HEK293 (cell line): ENCODE results near the gene STIM2.
A peak's percentile ranks its signal among the peaks of the same experiment; 100 is the strongest.

ENCODE experiments used
- CTCF ChIP-seq: fragments of 450-650 bp; formaldehyde crosslinking; IDR thresholded peaks from 2 replicates; pipeline ENCODE4 v1.5.1; 2016; ENCODE audit warnings: missing biosample characterization, missing genetic modification characterization
- GLI4 ChIP-seq: fragments of 450-650 bp; formaldehyde crosslinking; IDR thresholded peaks from 2 replicates; pipeline ENCODE4 v1.5.1; 2016; ENCODE audit warnings: missing biosample characterization, missing genetic modification characterization
- HIC1 ChIP-seq: fragments of 450-650 bp; formaldehyde crosslinking; IDR thresholded peaks from 2 replicates; pipeline ENCODE4 v1.5.1; 2016; ENCODE audit warnings: missing biosample characterization, missing genetic modification characterization
- HOXC10 ChIP-seq: sonication (generic); formaldehyde crosslinking; IDR thresholded peaks from 2 replicates; pipeline ENCODE4 v1.8.1; 2023; ENCODE audit warnings: mild to moderate bottlenecking, missing genetic modification reagents
- OVOL3 ChIP-seq: fragments of 450-650 bp; formaldehyde crosslinking; IDR thresholded peaks from 2 replicates; pipeline ENCODE4 v1.5.1; 2016; ENCODE audit warnings: missing biosample characterization, missing genetic modification characterization
- PRDM10 ChIP-seq: fragments of 450-650 bp; formaldehyde crosslinking; IDR thresholded peaks from 2 replicates; pipeline ENCODE4 v1.5.1; 2016; ENCODE audit warnings: missing biosample characterization, missing genetic modification characterization
- REPIN1 ChIP-seq: fragments of 450-650 bp; formaldehyde crosslinking; IDR thresholded peaks from 2 replicates; pipeline ENCODE4 v1.5.1; 2017; ENCODE audit warnings: missing biosample characterization, missing genetic modification characterization, low read depth
- TSHZ1 ChIP-seq: fragments of 450-650 bp; formaldehyde crosslinking; IDR thresholded peaks from 2 replicates; pipeline ENCODE4 v1.5.1; 2016; ENCODE audit warnings: missing biosample characterization, missing genetic modification characterization, borderline replicate concordance
- ZBTB26 ChIP-seq: fragments of 450-650 bp; formaldehyde crosslinking; optimal IDR thresholded peaks from 2 replicates; pipeline ENCODE3; 2016; ENCODE audit warnings: missing biosample characterization, mild to moderate bottlenecking, missing genetic modification characterization
- ZBTB48 ChIP-seq: fragments of 450-650 bp; formaldehyde crosslinking; IDR thresholded peaks from 2 replicates; pipeline ENCODE4 v1.5.1; 2016; ENCODE audit warnings: missing biosample characterization, missing genetic modification characterization
- ZNF202 ChIP-seq: fragments of 450-650 bp; formaldehyde crosslinking; IDR thresholded peaks from 2 replicates; pipeline ENCODE4 v1.5.1; 2016; ENCODE audit warnings: missing biosample characterization, missing genetic modification characterization, borderline replicate concordance
- ZNF311 ChIP-seq: fragments of 450-650 bp; formaldehyde crosslinking; IDR thresholded peaks from 2 replicates; pipeline ENCODE4 v1.5.1; 2017; ENCODE audit warnings: missing biosample characterization, missing genetic modification characterization, borderline replicate concordance
- ZNF366 ChIP-seq: fragments of 450-650 bp; formaldehyde crosslinking; conservative IDR thresholded peaks from 2 replicates; pipeline ENCODE4 v1.5.1; 2016; ENCODE audit warnings: missing biosample characterization, missing genetic modification characterization
- ZNF398 ChIP-seq: fragments of 450-650 bp; formaldehyde crosslinking; IDR thresholded peaks from 2 replicates; pipeline ENCODE4 v1.5.1; 2017; ENCODE audit warnings: missing biosample characterization, missing genetic modification characterization
- ZNF426 ChIP-seq: fragments of 450-650 bp; formaldehyde crosslinking; IDR thresholded peaks from 2 replicates; pipeline ENCODE4 v1.5.1; 2017; ENCODE audit warnings: missing biosample characterization, missing genetic modification characterization, mild to moderate bottlenecking, inconsistent platforms, moderate library complexity
- ZNF48 ChIP-seq: fragments of 450-650 bp; formaldehyde crosslinking; IDR thresholded peaks from 2 replicates; pipeline ENCODE4 v1.5.1; 2016; ENCODE audit warnings: missing biosample characterization, missing genetic modification characterization
- ZNF549 ChIP-seq: fragments of 450-650 bp; IDR thresholded peaks from 2 replicates; pipeline ENCODE4 v1.5.1; 2018; ENCODE audit warnings: missing biosample characterization, missing genetic modification characterization, mild to moderate bottlenecking, inconsistent platforms, moderate library complexity
- ZNF660 ChIP-seq: fragments of 450-650 bp; IDR thresholded peaks from 2 replicates; pipeline ENCODE4 v1.5.1; 2018; ENCODE audit warnings: missing biosample characterization, mild to moderate bottlenecking, missing genetic modification characterization
- ZNF692 ChIP-seq: fragments of 450-650 bp; formaldehyde crosslinking; IDR thresholded peaks from 2 replicates; pipeline ENCODE4 v1.5.1; 2016; ENCODE audit warnings: missing biosample characterization, missing genetic modification characterization
- ZNF707 ChIP-seq: fragments of 450-650 bp; formaldehyde crosslinking; IDR thresholded peaks from 2 replicates; pipeline ENCODE4 v1.5.1; 2016; ENCODE audit warnings: missing biosample characterization, missing genetic modification characterization
- ZNF792 ChIP-seq: fragments of 450-650 bp; formaldehyde crosslinking; IDR thresholded peaks from 2 replicates; pipeline ENCODE4 v1.5.1; 2016; ENCODE audit warnings: missing biosample characterization, missing genetic modification characterization
- ZNF843 ChIP-seq: fragments of 450-650 bp; formaldehyde crosslinking; IDR thresholded peaks from 2 replicates; pipeline ENCODE4 v1.5.1; 2016; ENCODE audit warnings: missing biosample characterization, missing genetic modification characterization
- ZSCAN30 ChIP-seq: fragments of 450-650 bp; IDR thresholded peaks from 2 replicates; pipeline ENCODE4 v1.5.1; 2018; ENCODE audit warnings: missing biosample characterization, mild to moderate bottlenecking, missing genetic modification characterization, moderate library complexity

The STIM2 gene

GRCh38 chr4:26857278-26858034, 3.2 kb upstream of the STIM2 start (continued):
- TF ChIP-seq ZNF398, result peak; percentile 92
- no peak for TF ChIP-seq ZNF843 (tag by site-specific recombination)
- TF ChIP-seq ZNF426 (tag by site-specific recombination), result no peak
- no peak for TF ChIP-seq CTCF (tag by site-specific recombination)
- peak; percentile 6; the same call in 1 of the 2 replicates for TF ChIP-seq ZNF692 (tag by site-specific recombination)
- TF ChIP-seq HOXC10 (CRISPR knock-in tag), result no peak
- no peak for TF ChIP-seq TSHZ1 (tag by site-specific recombination)
- TF ChIP-seq ZNF202, result no peak
- TF ChIP-seq HIC1 (tag by site-specific recombination), result no peak
- peak; percentile 58; the same call in 1 of the 2 replicates for TF ChIP-seq ZNF660 (tag by site-specific recombination)
- no peak for TF ChIP-seq ZNF48 (tag by site-specific recombination)
- peak; percentile 75 for TF ChIP-seq ZNF366 (tag by site-specific recombination)
- TF ChIP-seq ZNF311 (tag by site-specific recombination), result no peak
- TF ChIP-seq GLI4 (tag by site-specific recombination), result no peak
- peak; percentile 45; the same call in 1 of the 2 replicates for TF ChIP-seq ZSCAN30 (tag by site-specific recombination)
- no peak for TF ChIP-seq REPIN1 (tag by site-specific recombination)
- TF ChIP-seq PRDM10, result 0 out of 2 replicates have a peak, but pooled peaks have one; percentile 57
- TF ChIP-seq ZNF792, result no peak
- peak; percentile 85 for TF ChIP-seq ZBTB26 (tag by site-specific recombination)
- no peak for TF ChIP-seq ZBTB48 (tag by site-specific recombination)
- no peak for TF ChIP-seq ZNF549
- TF ChIP-seq ZNF707 (tag by site-specific recombination), result no peak
- TF ChIP-seq OVOL3, result no peak
